HG03460 (cell line): ENCODE measurements around the gene SUMO1.
A peak's percentile ranks its signal among the peaks of the same experiment; 100 is the strongest.

Experiments
- ATAC-seq: cut with Tn5 transposase; IDR thresholded peaks from one replicate; pipeline ENCODE4 v1.9.1; 2021; ENCODE audit not compliant: unreplicated experiment

Gene SUMO1

GRCh38 chr2:202201220-202202160 is 36.9 kb downstream of the SUMO1 start:
- ATAC-seq, result no peak

- ATAC-seq, result no peak
Observed at GRCh38 chr2:202196727-202197126, 41.7 kb downstream of the SUMO1 start.

- no peak for ATAC-seq
Observed at GRCh38 chr2:202194418-202194817, 44.0 kb downstream of the SUMO1 start.

- no peak for ATAC-seq
Observed at GRCh38 chr2:202193881-202194353, 44.5 kb downstream of the SUMO1 start.

- ATAC-seq, result no peak
Observed at GRCh38 chr2:202193305-202193704, 45.1 kb downstream of the SUMO1 start.

- ATAC-seq, result no peak
Observed at GRCh38 chr2:202187570-202187969, 50.8 kb downstream of the SUMO1 start.

- ATAC-seq, result no peak
Observed at GRCh38 chr2:202186641-202187202, 51.7 kb downstream of the SUMO1 start.

GRCh38 chr2:202185156-202185555 is 53.2 kb downstream of the SUMO1 start:
- no peak for ATAC-seq

GRCh38 chr2:202184557-202184956 is 53.8 kb downstream of the SUMO1 start:
- no peak for ATAC-seq

- ATAC-seq, result no peak
Observed at GRCh38 chr2:202178346-202178958, 59.9 kb downstream of the SUMO1 start.

- ATAC-seq, result peak; percentile 67
Observed at GRCh38 chr2:202172439-202173211, 65.8 kb downstream of the SUMO1 start.

GRCh38 chr2:202171241-202171825 is 67.1 kb downstream of the SUMO1 start:
- no peak for ATAC-seq

- ATAC-seq, result no peak
Observed at GRCh38 chr2:202169832-202170424, 68.5 kb downstream of the SUMO1 start.

- no peak for ATAC-seq
Observed at GRCh38 chr2:202169131-202169530, 69.3 kb downstream of the SUMO1 start.

GRCh38 chr2:202165945-202166344 is 72.5 kb downstream of the SUMO1 start:
- ATAC-seq, result no peak

- no peak for ATAC-seq
Observed at GRCh38 chr2:202165208-202165607, 73.2 kb downstream of the SUMO1 start.

- ATAC-seq, result no peak
Observed at GRCh38 chr2:202164411-202164810, 74.0 kb downstream of the SUMO1 start.

- ATAC-seq, result no peak
Observed at GRCh38 chr2:202161151-202161835, 77.1 kb downstream of the SUMO1 start.

- no peak for ATAC-seq
Observed at GRCh38 chr2:202158796-202159195, 79.6 kb downstream of the SUMO1 start.
